ENCODE results near the gene RFC4. TPM values are rescaled to one million over a fixed set of nuclear protein-coding genes. Genes with fewer than 3 reads are reported as not detected.

The RFC4 gene
- total RNA-seq, 1 donor from 2014 or later: 60.7 TPM

DNA sequence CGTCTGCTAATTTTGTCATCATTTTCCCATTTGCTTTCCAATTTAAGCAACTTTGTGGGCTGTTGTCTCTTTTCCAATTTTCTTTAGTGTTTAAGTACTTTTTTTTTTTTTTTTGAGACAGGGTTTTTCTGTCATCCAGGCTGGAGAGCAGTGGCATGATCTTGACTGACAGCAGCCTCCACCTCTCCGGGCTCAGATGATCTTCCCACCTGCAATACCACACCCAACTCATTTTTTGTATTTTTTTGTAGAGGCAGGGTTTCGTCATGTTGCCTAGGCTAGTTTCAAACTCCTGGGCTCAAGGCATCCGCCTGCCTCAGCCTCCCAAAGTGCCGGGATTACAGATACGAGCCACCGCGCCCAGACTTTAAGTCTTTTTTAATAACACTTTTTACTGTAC, 49.1 kb downstream of the RFC4 start:
- intact Hi-C loops (cut with micrococcal nuclease): no loop called here

DNA sequence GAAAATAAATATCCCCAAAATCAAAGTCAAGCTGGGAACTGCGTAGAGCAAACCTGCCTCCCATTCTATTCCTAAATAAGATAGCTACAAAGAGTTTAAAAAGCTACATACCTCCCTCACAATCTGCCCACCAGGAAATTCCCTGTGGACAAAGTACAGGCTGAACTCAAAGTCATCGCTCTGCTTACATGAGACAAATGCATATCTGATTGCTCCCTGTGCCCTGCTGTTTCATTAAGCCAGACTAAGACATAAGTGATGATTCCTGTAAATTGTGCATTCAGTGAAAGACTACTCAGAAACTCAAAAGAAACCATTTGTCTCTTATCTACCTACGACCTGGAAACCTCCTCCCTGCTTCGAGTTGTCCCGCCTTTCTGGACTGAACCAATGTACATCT, 51.4 kb downstream of the RFC4 start:
- intact Hi-C loops (cut with micrococcal nuclease): no loop called here

GRCh38 chr3:186754006-186754405, 52.3 kb downstream of the RFC4 start:
- intact Hi-C loops (cut with micrococcal nuclease): no loop called here

DNA sequence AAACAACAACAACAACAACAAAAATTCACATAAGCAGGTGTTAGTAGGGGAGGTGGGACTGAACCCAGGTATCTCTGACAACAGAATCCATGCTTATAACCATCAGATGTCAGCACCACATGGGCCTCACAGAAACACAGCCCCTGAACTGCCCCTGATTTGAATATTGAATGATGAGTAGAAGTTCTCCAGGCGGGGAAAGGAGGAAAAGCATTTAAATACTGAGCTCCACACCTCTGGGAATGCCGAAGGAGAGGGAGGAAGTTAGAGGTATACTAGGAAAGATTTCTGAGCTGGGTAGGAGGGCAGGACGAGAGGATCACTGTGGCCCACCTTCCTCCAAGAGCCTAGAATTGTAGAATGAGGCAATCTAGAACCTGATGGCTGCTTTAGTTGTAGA, 54.8 kb downstream of the RFC4 start:
- intact Hi-C loops (cut with micrococcal nuclease): no loop called here

DNA sequence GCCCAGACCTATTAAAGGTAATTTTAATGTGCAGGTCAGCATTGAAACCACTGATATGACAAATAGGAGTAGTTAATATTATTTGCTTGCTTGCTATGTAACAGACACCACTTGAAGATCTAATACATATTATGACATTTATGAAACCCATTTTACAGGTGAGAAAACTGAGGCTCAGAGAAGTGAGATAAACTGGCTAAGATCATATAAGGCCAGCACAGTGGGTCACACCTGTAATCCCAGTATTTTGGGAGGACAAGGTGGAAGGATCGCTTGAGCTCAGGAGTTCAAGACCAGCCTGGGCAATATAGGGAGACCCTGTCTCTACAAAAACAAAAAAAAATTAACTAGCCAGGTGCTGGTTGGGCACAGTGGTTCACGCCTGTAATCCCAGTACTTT, 56.0 kb downstream of the RFC4 start:
- intact Hi-C loops (cut with micrococcal nuclease): no loop called here

GRCh38 chr3:186746008-186746407, 60.3 kb downstream of the RFC4 start:
- intact Hi-C loops (cut with micrococcal nuclease): no loop called here

DNA sequence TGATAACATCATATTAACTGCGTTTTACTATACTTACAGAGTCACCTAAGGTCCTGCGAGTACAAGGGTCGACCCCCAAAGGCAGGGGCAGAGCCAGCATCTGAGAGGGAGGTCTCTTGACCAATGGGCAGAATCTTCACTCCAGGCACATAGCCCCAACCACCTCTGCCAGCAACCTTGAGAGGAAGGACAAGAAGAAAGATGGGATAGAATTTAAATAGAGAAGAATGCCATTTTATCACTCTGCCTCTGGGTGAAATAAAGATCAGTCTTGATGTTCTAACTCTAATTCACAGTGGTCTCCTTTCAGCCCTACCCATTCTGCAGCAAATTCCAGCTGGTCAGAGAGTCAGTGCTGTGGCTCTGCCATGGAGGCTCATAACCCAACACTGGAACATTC, 62.6 kb downstream of the RFC4 start:
- intact Hi-C loops (cut with micrococcal nuclease): no loop called here

DNA sequence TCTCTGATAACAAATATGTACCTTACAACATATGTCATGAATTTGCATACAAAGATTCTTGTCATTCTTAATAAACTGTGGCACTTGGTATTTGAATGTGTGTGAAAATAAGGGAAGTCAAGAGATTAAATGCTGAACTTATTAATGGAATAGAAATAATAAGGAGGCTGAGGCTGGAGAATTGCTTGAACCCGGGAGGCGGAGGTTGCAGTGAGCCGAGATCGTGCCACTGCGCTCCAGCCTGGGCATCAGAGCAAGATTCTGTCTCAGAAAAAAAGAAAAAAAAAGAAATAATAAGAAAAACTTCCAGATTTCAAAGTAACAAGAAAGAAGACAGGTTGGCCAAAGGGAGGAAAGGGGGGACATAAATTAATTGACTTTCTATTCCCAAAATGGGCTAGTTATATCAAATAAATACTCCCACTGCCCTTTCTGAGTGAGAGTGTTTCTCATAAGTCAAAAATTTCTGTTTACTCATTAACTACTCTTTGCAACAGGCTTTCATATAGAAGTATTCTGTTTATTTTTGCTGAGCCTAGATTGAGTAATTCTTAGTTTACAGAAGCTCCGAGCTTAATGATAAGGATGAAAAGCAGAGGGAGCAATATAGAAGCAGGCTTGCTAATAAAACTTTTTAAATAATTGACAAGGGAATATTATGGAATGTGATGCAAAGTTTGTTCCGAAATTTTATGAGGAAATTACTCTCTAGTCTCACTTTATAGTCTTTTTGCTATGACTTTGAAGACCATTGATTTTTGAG, 63.5 kb downstream of the RFC4 start:
- intact Hi-C loops (cut with micrococcal nuclease): no loop called here

Other genes with a start within 250 kb of the RFC4 start
- 16.6 and 19.0 TPM in 2 replicates for gene TBCCD1, start 239.1 kb downstream of the RFC4 start, total RNA-seq
- 82.3 and 82.5 TPM in 2 replicates for gene DNAJB11, start 235.8 kb downstream of the RFC4 start, total RNA-seq
- not detected in 2 replicates for gene AHSG, start 193.4 kb downstream of the RFC4 start, total RNA-seq
- gene FETUB, start 166.1 kb downstream of the RFC4 start, total RNA-seq: not detected in 2 replicates
- not detected in 2 replicates for gene HRG, start 140.5 kb downstream of the RFC4 start, total RNA-seq
- gene KNG1, start 89.1 kb downstream of the RFC4 start, total RNA-seq: not detected in 2 replicates
- 359 and 368 TPM in 2 replicates for gene EIF4A2, start 22.9 kb downstream of the RFC4 start, total RNA-seq
- not detected in 2 replicates for gene ADIPOQ, start 36.2 kb upstream of the RFC4 start, total RNA-seq
- gene ST6GAL1, start 124.0 kb upstream of the RFC4 start, total RNA-seq: 175 and 191 TPM in 2 replicates